CD14-positive monocyte (primary cell): ENCODE data around the gene TCP11L1. TPM values are rescaled to one million over a fixed set of nuclear protein-coding genes. Genes with fewer than 3 reads are reported as not detected.

Experiments
- DNase-seq, 3 donors: peaks; one replicate each; pipeline ENCODE4 v3.0.0-alpha.2; 2011 to 2022
- H2AFZ ChIP-seq: 2 replicates; pipeline ENCODE4 v1.6.0; 2012; ENCODE audit warnings: mild to moderate bottlenecking, low read depth, low read length, inconsistent platforms; ENCODE audit not compliant: insufficient read depth, poor library complexity, severe bottlenecking
- H3K27ac ChIP-seq, 2 donors: 1 replicate in 1 of 2; 2 replicates in 1 of 2; pipeline ENCODE4 v1.5.1; 2012 to 2013; ENCODE audit warnings: low read length in 2 of 2, control low read depth in 1 of 2, inconsistent platforms in 1 of 2, low read depth in 1 of 2, mild to moderate bottlenecking in 1 of 2
- H3K27me3 ChIP-seq, 2 donors: one replicate each; pipeline versions ENCODE4 v1.6.0 to v1.6.1; 2011 to 2013; ENCODE audit warnings: low read length in 2 of 2; ENCODE audit not compliant: control insufficient read depth in 2 of 2, insufficient read depth in 2 of 2
- H3K36me3 ChIP-seq, 2 donors: replicated peaks in 1 of 2; 1 replicate in 1 of 2; 2 replicates in 1 of 2; pipeline versions ENCODE4 v1.5.1 to v1.6.1; 2012 to 2013; ENCODE audit warnings: low read length in 2 of 2, control low read depth in 1 of 2, inconsistent platforms in 1 of 2, mild to moderate bottlenecking in 1 of 2; ENCODE audit not compliant: insufficient read depth in 2 of 2, control insufficient read depth in 1 of 2
- H3K4me1 ChIP-seq, 2 donors: 1 replicate in 1 of 2; 2 replicates in 1 of 2; pipeline versions ENCODE4 v1.5.1 to v1.6.1; 2012 to 2013; ENCODE audit warnings: low read length in 2 of 2, control low read depth in 1 of 2, inconsistent platforms in 1 of 2, mild to moderate bottlenecking in 1 of 2, moderate library complexity in 1 of 2; ENCODE audit not compliant: insufficient read depth in 2 of 2, control insufficient read depth in 1 of 2
- H3K4me2 ChIP-seq: replicated peaks from 2 replicates; pipeline ENCODE3; 2012; ENCODE audit warnings: low read length, moderate library complexity, mild to moderate bottlenecking; ENCODE audit not compliant: poor library complexity, severe bottlenecking; ENCODE audit errors: extremely low read depth
- H3K4me3 ChIP-seq, 3 experiments: fragments of 200-600 bp in 1 of 3; sonication (generic) in 1 of 3; replicated peaks in 1 of 3; 1 replicate in 2 of 3; 2 replicates in 1 of 3; pipeline ENCODE4 v1.5.1; 2011 to 2013; ENCODE audit warnings: low read length in 3 of 3, mild to moderate bottlenecking in 3 of 3, control low read depth in 2 of 3, low read depth in 2 of 3, inconsistent platforms in 1 of 3, moderate library complexity in 1 of 3
- H3K79me2 ChIP-seq: 2 replicates; pipeline ENCODE4 v1.6.0; 2012; ENCODE audit warnings: mild to moderate bottlenecking, control low read depth, inconsistent platforms, low read length, moderate library complexity; ENCODE audit not compliant: insufficient read depth
- H3K9ac ChIP-seq: 2 replicates; pipeline ENCODE4 v1.6.0; 2017; ENCODE audit warnings: low read length, mild to moderate bottlenecking; ENCODE audit not compliant: insufficient read depth, poor library complexity, severe bottlenecking
- H3K9me3 ChIP-seq, 2 donors: replicated peaks in 1 of 2; 1 replicate in 1 of 2; 2 replicates in 1 of 2; pipeline versions ENCODE4 v1.5.1 to v1.6.1; 2012 to 2013; ENCODE audit warnings: low read length in 2 of 2, control low read depth in 1 of 2; ENCODE audit not compliant: control insufficient read depth in 1 of 2, insufficient read depth in 1 of 2
- H4K20me1 ChIP-seq: 2 replicates; pipeline ENCODE4 v1.6.0; 2012; ENCODE audit warnings: mild to moderate bottlenecking, low read length, control low read depth, moderate library complexity; ENCODE audit not compliant: insufficient read depth
- H3K27ac Mint-ChIP-seq, 7 donors: one replicate each; pipeline ENCODE4 v1.8.0; 2020; ENCODE audit warnings: mild to moderate bottlenecking in 7 of 7, mixed read lengths in 7 of 7, moderate library complexity in 6 of 7, inconsistent platforms in 2 of 7
- H3K27me3 Mint-ChIP-seq, 3 donors: one replicate each; pipeline ENCODE4 v1.8.0; 2021 to 2022; ENCODE audit warnings: low read depth in 3 of 3, mild to moderate bottlenecking in 3 of 3, mixed read lengths in 3 of 3, moderate library complexity in 3 of 3, inconsistent platforms in 1 of 3
- H3K36me3 Mint-ChIP-seq, 2 donors: one replicate each; pipeline ENCODE4 v1.8.0; 2020; ENCODE audit warnings: mixed read lengths in 2 of 2, inconsistent platforms in 1 of 2, mild to moderate bottlenecking in 1 of 2
- H3K4me1 Mint-ChIP-seq: one replicate; pipeline ENCODE4 v1.8.0; 2020; ENCODE audit warnings: mild to moderate bottlenecking, mixed read lengths
- H3K4me3 Mint-ChIP-seq, 2 donors: one replicate each; pipeline ENCODE4 v1.8.0; 2020; ENCODE audit warnings: mild to moderate bottlenecking in 2 of 2, mixed read lengths in 2 of 2, moderate library complexity in 1 of 2
- H3K9me3 Mint-ChIP-seq, 7 donors: one replicate each; pipeline ENCODE4 v1.8.0; 2020 to 2022; ENCODE audit warnings: mixed read lengths in 7 of 7, mild to moderate bottlenecking in 6 of 7, moderate library complexity in 6 of 7, inconsistent platforms in 2 of 7
- CTCF ChIP-seq: fragments of 200-600 bp; IDR thresholded peaks from one replicate; pipeline ENCODE4 v1.8.0; 2022; ENCODE audit warnings: antibody characterized with exemption, mild to moderate bottlenecking
- WGBS: methylation state at CpG from one replicate; pipeline ENCODE4 v1.1.5; 2013; ENCODE audit warnings: missing lambda C conversion rate; ENCODE audit not compliant: insufficient coverage; 5-methylcytosine and 5-hydroxymethylcytosine counted together
- intact Hi-C, 2 donors: fragments of 100-400 bp; cut with micrococcal nuclease; formaldehyde crosslinking; loops; one replicate each; pipeline versions ENCODE4 v1.15.0 to v1.15.1; 2023
- polyA plus RNA-seq, 3 donors: library from polyadenylated mRNA; depleted of rRNA in 1 of 3; unstranded in 2 of 3; stranded (reverse) in 1 of 3; fragments of 300-500 nt in 2 of 3; fragments of >200 nt in 1 of 3; fragmentation: Illumina TruSeq in 2 of 3; gene quantifications; 1 replicate in 2 of 3; 2 replicates in 1 of 3; pipeline ENCODE4 v1.2.3, GENCODE V29; 2012 to 2021

Gene TCP11L1
- polyA plus RNA-seq, 3 donors: 5.1 to 11.2 (median 7.0) TPM

- H3K79me2 ChIP-seq: peaks cover 30% of the 10 kb centered on the region
- peak in 1 of 3 donors; percentile 16 for DNase-seq
- no peak for TF ChIP-seq CTCF
Observed at GRCh38 chr11:33040033-33040861, 875 bp downstream of the TCP11L1 start.

GRCh38 chr11:33040862-33041453 is 1.6 kb downstream of the TCP11L1 start:
- peaks cover 0 to 4% (median 3%) of the 10 kb centered on the region in 3 donors for H3K27me3 Mint-ChIP-seq
- DNase-seq: no peak
- peak overlapping the region in 3 of 7 donors; percentile 15 to 87 (median 33) for H3K27ac Mint-ChIP-seq
- WGBS: 92% methylated on average over 2 of the region's 5 CpGs
- Histone ChIP-seq H3K4me3 (peak overlapping the region in 1 of 3 experiments; percentile 89), H3K4me1 (peaks cover 17 to 20% of the 10 kb centered on the region in 2 donors), H3K27me3 (no peaks in the 10 kb centered on the region), H3K4me2 (peak overlapping the region; percentile 89), H3K9ac (no peak overlapping the region), H3K79me2 (peaks cover 30% of the 10 kb centered on the region), H2AFZ (peak overlapping the region; percentile 93), H4K20me1 (no peaks in the 10 kb centered on the region), H3K36me3 (peaks cover 6 to 26% of the 10 kb centered on the region in 2 donors), H3K27ac (no peak overlapping the region), H3K9me3 (no peaks in the 10 kb centered on the region)
- peaks cover 21 to 29% of the 10 kb centered on the region in 2 donors for H3K36me3 Mint-ChIP-seq
- intact Hi-C loops: no loop called here
- H3K9me3 Mint-ChIP-seq: no peaks in the 10 kb centered on the region
- H3K4me1 Mint-ChIP-seq: peaks cover 21% of the 10 kb centered on the region
- H3K4me3 Mint-ChIP-seq: peak overlapping the region in 1 of 2 donors; percentile 93
- no peak for TF ChIP-seq CTCF

More at GRCh38 chr11:33040033-33040861, 875 bp downstream of the TCP11L1 start:
- Mint-ChIP-seq H3K4me1 (peaks cover 21% of the 10 kb centered on the region), H3K4me3 (peak overlapping the region; percentile 84 to 93), H3K27ac (peak overlapping the region in 6 of 7 donors; percentile 59 to 92 (median 72)), H3K9me3 (no peaks in the 10 kb centered on the region), H3K36me3 (peaks cover 16 to 22% of the 10 kb centered on the region in 2 donors), H3K27me3 (peaks cover 0 to 4% (median 3%) of the 10 kb centered on the region in 3 donors)
- Histone ChIP-seq H3K9ac (peak overlapping the region; percentile 83), H4K20me1 (no peaks in the 10 kb centered on the region), H2AFZ (peak overlapping the region; percentile 93), H3K4me2 (peak overlapping the region; percentile 89), H3K4me3 (peak overlapping the region; percentile 87 to 100 (median 89)), H3K36me3 (peaks cover 4 to 19% of the 10 kb centered on the region in 2 donors), H3K27ac (peak overlapping the region; percentile 48 to 89), H3K9me3 (no peaks in the 10 kb centered on the region), H3K4me1 (peaks cover 17 to 20% of the 10 kb centered on the region in 2 donors), H3K27me3 (no peaks in the 10 kb centered on the region)
- 0% methylated on average over 9 of the region's 30 CpGs for WGBS
- intact Hi-C loops: no loop called here
